Fibroblast of skin of back (primary cell): ENCODE results near the gene PRMT2.
"Not testable (repeated sequence)": the region's sequence is repeated elsewhere in the genome, so short reads cannot be mapped to it uniquely, and the experiment has no call there.

Experiments
- DNase-seq: peaks from one replicate; pipeline ENCODE4 v3.0.0-alpha.2; 2013

The PRMT2 gene

GRCh38 chr21:46674430-46675007, 39.0 kb downstream of the PRMT2 start:
- no peak for DNase-seq

- DNase-seq = peak; percentile 28
Observed at GRCh38 chr21:46675595-46676280, 40.3 kb downstream of the PRMT2 start.

- not testable (repeated sequence) for DNase-seq
Observed at GRCh38 chr21:46676542-46676941, 41.1 kb downstream of the PRMT2 start.

GRCh38 chr21:46681593-46681992, 46.1 kb downstream of the PRMT2 start:
- peak; percentile 20 for DNase-seq

GRCh38 chr21:46698652-46699051, 63.2 kb downstream of the PRMT2 start:
- not testable (repeated sequence) for DNase-seq

- not testable (repeated sequence) for DNase-seq
Observed at GRCh38 chr21:46699104-46699503, 63.6 kb downstream of the PRMT2 start.
